Prostate gland (tissue), 2 donors: Measurements from ENCODE around the gene CTIF.

Experiments used
- POLR2A ChIP-seq: fragments of 450-650 bp; IDR thresholded peaks from one replicate; pipeline ENCODE4 v1.6.1; 2016; ENCODE audit warnings: antibody characterized with exemption, mild to moderate bottlenecking
- POLR2AphosphoS5 ChIP-seq: sonication (generic); formaldehyde crosslinking; IDR thresholded peaks from one replicate; pipeline ENCODE4 v1.6.1; 2017; ENCODE audit warnings: antibody characterized with exemption
- TF ChIP-seq, protein P1 (sequence below), 4 experiments: fragments of 200-600 bp in 2 of 4; fragments of 450-650 bp in 2 of 4; sonication (generic) in 2 of 4; IDR thresholded peaks; 1 replicate in 3 of 4; 2 replicates in 1 of 4; pipeline ENCODE4 v1.5.1; 2016 to 2019; ENCODE audit warnings: antibody characterized with exemption in 4 of 4, mild to moderate bottlenecking in 2 of 4, moderate library complexity in 2 of 4

DNA sequence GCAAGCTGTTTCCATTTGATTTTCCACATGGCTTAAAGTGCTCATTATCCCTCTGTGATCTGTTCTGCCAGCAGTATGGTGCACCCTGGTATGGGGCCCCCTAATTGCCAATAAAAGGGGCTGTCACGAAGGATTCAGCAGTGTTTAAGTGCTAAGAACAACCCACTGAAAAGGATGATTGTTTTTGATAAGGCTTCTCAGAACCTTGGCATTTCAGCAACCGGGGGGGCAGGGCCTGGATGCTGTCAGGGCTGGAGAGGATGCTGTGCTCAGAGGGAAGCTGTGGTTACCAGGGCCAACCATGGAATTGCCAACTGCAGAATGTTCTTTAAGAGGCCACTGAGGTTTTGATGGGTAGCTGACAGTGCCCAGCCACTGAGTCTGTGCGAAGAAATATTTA is 117.8 kb downstream of the CTIF start:
- TF ChIP-seq POLR2A (no peak), POLR2AphosphoS5 (no peak)
- TF ChIP-seq, protein P1, sequence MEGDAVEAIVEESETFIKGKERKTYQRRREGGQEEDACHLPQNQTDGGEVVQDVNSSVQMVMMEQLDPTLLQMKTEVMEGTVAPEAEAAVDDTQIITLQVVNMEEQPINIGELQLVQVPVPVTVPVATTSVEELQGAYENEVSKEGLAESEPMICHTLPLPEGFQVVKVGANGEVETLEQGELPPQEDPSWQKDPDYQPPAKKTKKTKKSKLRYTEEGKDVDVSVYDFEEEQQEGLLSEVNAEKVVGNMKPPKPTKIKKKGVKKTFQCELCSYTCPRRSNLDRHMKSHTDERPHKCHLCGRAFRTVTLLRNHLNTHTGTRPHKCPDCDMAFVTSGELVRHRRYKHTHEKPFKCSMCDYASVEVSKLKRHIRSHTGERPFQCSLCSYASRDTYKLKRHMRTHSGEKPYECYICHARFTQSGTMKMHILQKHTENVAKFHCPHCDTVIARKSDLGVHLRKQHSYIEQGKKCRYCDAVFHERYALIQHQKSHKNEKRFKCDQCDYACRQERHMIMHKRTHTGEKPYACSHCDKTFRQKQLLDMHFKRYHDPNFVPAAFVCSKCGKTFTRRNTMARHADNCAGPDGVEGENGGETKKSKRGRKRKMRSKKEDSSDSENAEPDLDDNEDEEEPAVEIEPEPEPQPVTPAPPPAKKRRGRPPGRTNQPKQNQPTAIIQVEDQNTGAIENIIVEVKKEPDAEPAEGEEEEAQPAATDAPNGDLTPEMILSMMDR (IDR thresholded peaks at IDR 0.05) = no peak
